WI38 (cell line): ENCODE measurements around the gene JAKMIP1.

Experiments used
- H3K4me3 ChIP-seq: 2 replicates; pipeline ENCODE4 v1.5.1; 2011; ENCODE audit warnings: low read depth, mild to moderate bottlenecking, control low read depth, low read length
- TF ChIP-seq, protein P1 (sequence below): IDR thresholded peaks from 2 replicates; pipeline ENCODE4 v1.5.1; 2012; ENCODE audit warnings: low read depth, mild to moderate bottlenecking, control low read depth, low read length

JAKMIP1 gene

DNA sequence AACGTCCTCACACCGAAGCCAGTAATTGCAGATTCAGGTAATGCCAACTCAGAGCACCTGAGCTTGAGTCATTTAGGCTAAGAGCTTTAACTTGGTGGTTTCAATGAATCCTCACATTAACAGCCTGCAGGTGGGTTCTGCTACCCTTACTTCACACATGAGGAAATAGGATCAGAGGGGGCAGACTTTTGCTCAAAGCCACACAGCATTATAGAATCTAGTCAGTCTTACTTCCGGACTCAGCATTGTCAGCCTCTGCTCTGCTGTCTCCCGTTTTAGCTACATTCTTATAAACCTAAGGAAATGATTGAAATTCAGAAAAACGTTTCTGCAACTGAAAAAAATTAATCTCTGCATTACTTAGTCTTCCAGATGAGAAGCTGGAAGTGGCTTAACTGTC lies 188.1 kb downstream of the JAKMIP1 start:
- TF ChIP-seq, protein P1, sequence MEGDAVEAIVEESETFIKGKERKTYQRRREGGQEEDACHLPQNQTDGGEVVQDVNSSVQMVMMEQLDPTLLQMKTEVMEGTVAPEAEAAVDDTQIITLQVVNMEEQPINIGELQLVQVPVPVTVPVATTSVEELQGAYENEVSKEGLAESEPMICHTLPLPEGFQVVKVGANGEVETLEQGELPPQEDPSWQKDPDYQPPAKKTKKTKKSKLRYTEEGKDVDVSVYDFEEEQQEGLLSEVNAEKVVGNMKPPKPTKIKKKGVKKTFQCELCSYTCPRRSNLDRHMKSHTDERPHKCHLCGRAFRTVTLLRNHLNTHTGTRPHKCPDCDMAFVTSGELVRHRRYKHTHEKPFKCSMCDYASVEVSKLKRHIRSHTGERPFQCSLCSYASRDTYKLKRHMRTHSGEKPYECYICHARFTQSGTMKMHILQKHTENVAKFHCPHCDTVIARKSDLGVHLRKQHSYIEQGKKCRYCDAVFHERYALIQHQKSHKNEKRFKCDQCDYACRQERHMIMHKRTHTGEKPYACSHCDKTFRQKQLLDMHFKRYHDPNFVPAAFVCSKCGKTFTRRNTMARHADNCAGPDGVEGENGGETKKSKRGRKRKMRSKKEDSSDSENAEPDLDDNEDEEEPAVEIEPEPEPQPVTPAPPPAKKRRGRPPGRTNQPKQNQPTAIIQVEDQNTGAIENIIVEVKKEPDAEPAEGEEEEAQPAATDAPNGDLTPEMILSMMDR: no peak
- no peak overlapping the region for H3K4me3 ChIP-seq

DNA sequence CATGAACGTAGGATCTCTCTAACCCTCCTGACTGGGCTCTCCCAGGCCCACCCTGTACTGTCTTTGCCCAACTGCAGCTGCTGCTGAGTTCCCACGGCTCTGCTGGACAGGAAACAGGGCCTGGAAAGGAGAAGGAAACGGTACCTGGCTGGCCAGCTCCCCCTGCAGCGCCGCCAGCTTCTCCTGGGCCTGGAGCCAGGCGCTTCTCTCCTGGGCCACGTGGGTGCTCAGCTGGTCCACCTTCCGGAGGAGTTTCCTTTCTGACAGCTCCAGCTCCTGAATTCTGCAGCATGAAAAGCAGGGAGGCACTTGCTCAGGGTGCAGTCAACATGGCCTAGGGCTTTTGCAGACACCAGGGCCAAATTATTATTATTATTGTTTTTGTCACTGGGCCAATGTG lies 188.7 kb downstream of the JAKMIP1 start:
- no peak overlapping the region for H3K4me3 ChIP-seq
- TF ChIP-seq, protein P1: no peak

DNA sequence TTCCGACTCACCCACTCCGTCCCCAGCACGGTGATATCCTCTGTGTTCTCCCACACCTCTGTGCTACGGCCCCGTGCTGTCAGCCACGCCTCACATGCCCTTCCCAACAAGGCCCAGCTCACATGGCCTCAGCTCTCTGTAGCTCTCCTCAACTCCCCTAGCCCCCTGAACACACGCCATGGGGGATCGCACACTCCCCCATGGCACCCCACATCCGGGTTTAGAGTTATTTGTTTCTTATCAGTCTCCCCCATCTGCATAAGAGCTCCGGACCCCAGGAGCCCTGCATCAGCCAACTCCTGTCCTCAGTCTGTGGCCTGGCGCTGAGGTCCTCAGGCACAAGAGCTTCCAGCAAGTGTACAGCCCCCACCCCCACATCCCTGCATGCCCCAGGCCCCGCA lies 189.1 kb downstream of the JAKMIP1 start:
- no peak overlapping the region for H3K4me3 ChIP-seq
- TF ChIP-seq, protein P1: no peak

DNA sequence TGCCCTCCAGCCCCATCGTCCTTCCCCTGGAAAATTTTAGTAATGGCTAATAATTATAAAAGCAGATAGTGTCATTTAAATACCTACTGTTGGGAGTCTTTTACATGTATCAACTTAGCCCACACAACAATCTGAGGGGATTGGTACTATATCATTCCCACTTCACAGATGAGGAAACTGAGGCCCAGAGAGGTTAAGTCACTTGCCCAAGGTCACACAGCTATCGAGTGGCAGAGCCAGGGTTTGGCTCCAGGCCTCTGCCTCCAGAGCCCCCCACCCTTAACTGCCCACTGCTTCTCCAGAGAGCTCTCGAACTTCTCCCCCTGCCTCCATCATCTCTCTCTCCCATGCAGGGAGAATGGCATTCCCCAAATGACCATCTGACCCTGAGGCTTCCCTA lies 189.6 kb downstream of the JAKMIP1 start:
- TF ChIP-seq, protein P1: no peak

DNA sequence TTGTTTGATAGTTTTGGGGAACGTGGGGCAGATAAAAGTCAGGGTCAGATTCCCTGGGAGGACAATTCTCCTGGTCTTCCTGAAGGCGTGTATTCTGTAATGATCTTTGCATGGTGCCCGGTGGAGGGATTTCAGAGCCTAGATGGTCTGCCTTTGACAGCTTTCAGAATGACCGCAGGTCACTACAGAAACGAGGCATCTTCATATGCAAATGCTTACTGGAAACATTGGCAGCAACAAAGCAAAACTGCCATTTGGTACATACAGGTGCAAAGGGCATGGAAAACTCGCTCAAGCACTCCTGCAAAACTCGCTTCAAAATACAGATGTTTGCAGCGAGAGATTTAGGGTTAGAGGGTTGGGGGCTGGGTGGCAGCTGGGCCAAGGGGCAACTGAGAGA lies 190.9 kb downstream of the JAKMIP1 start:
- no peak overlapping the region for H3K4me3 ChIP-seq
- TF ChIP-seq, protein P1: no peak

More for the DNA sequence above, 189.6 kb downstream of the JAKMIP1 start:
- H3K4me3 ChIP-seq: no peak overlapping the region

DNA sequence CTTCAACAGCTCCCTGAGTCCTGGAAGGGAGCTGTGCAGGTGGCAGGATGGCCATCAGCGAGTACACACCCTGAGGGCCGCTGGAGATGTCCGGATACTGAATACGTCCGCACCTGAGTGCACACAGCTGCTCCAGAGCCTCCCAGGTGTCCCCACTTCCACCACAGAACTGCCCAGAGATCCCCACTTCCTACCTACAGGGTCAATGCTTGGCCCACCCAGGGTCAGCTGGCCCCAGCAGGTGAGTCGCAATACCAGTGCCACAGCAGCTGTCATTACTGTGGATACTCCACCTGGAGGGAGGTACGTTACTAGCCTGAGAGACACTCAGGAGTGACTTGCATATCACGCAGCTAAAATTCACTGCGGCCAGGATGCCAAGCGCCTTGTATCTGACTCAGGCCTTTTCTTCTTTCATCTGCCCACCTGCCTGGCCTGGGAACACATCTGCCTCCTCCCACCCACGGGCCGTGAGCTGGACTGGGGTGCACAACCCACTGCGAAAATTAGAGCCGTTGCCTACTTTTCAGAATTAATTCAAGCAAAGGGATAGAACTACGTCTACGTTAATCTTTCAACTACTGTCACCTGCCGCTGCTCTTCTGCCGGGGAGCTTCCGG lies 191.5 kb downstream of the JAKMIP1 start:
- TF ChIP-seq, protein P1: no peak
- H3K4me3 ChIP-seq: no peak overlapping the region

DNA sequence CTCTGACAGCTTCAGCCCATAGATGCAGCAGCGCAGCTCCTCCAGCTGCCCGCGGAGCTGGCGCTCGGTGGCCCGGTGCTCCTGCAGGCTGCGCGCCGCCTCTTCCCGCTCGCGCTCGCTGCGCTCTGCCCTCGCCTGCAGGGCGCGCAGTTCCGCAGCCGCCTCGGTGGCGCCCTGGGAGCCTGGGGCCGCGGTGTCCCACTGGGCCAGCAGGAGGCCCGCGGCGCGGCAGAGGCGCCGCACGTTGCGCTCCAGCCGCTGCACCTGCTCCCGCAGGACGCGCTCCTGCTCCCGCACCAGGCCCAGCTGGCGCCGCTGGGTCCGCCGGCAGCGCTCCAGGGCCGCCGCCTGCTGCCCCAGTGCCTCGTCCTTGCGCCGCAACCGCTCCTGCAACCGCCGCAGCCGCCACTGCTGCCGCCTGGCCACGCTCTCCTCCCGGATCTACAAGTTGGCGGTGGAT lies 192.2 kb downstream of the JAKMIP1 start:
- no peak overlapping the region for H3K4me3 ChIP-seq
- TF ChIP-seq, protein P1: no peak
